GM19395 (cell line): ENCODE results near the gene CACNG4.

ENCODE experiments used
- ATAC-seq: cut with Tn5 transposase; IDR thresholded peaks from one replicate; pipeline ENCODE4 v1.9.1; 2021; ENCODE audit warnings: mild to moderate bottlenecking, moderate library complexity; ENCODE audit not compliant: unreplicated experiment

CACNG4 gene

GRCh38 chr17:66963909-66964771 is at the start of gene CACNG4:
CACNG4 (plus strand) TSS chr17:66964707; CDS start chr17:66964912, 205 bp downstream.
- no peak for ATAC-seq

- ATAC-seq = no peak
These were observed 49.3 kb upstream of the CACNG4 start for GRCh38 chr17:66915204-66915611.

DNA sequence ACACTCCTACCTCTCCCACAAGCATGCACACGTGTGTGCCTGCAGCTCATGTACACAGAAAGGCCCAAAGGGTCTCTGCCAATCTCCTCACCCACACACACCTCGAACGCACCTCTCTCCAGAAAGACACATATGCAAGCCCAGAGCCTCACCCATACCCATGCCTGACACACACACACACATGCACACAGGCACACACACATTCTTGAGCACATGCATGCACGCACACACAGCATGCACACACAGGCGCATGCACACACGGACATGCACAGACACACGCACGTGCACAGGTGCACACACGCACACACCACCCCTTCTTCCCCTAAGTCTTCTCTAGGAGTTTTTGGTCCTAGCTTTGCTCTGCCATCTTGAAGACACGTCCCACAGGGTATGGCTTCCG is 48.7 kb upstream of the CACNG4 start:
- no peak for ATAC-seq

GRCh38 chr17:66916946-66917345 is 47.6 kb upstream of the CACNG4 start:
- no peak for ATAC-seq

GRCh38 chr17:66918896-66919295 is 45.6 kb upstream of the CACNG4 start:
- no peak for ATAC-seq

- ATAC-seq = no peak
These were observed 44.1 kb upstream of the CACNG4 start for GRCh38 chr17:66920435-66920834.

- ATAC-seq = no peak
These were observed 43.6 kb upstream of the CACNG4 start for GRCh38 chr17:66920950-66921349.

GRCh38 chr17:66923886-66924285 is 40.6 kb upstream of the CACNG4 start:
- no peak for ATAC-seq

GRCh38 chr17:66925811-66926500 is 38.6 kb upstream of the CACNG4 start:
- ATAC-seq = no peak

- ATAC-seq = no peak
These were observed 35.6 kb upstream of the CACNG4 start for GRCh38 chr17:66928949-66929348.

- no peak for ATAC-seq
These were observed 34.9 kb upstream of the CACNG4 start for GRCh38 chr17:66929591-66929990.

DNA sequence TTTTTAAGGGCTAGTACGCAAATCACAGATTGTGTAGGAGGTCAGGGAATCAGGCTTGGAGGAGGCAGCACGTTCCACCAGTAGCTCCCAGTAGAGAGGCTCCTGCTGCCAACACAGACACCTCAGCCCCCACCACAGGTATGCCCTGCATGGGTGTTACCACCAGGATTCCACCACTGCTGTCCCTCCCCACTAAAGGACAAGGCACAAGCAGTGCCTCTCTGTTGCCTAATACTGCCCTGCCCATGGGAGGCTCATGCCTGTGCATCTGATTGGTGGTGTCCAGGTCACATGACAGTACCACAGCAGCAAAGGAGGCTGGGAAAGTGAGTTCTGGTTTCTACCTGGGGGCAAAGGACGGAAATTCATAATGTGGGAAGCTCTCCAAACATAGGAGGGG is 33.6 kb upstream of the CACNG4 start:
- ATAC-seq = no peak

DNA sequence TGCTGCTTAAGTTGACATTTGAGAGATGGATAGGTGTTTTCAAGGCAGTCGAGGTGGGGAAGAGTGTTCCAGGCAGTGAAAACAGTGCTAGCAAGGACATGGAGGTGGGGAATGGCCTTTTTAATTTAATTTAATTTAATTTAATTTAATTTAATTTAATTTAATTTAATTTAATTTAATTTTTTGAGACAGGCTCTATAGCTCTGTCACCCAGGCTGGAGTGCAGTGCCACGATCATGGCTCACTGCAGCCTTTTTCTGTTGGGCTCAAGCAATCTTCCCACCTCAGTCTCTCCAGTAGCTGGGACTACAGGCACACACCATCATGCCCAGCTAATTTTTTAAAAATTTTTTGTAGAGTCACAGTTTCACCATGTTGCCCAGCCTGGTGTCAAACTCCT is 32.2 kb upstream of the CACNG4 start:
- no peak for ATAC-seq

DNA sequence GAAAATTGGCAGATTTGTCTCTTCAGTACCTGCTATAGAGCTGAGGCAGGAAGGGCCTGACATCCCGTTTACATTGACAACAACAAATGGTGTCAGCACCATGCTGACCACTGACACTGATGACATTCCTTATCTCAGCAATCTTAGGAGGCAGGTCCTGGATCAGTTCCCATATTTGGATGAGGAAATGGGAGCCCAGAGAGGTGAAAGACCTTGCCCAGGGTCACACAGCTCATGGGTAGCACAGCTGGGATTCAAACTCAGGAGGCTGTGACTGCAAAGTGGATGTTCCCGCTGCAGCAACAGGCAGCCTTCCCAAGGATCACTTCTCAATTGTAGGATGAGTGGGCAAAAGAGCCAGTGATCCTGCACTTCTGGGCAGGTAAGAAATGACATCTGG is 30.5 kb upstream of the CACNG4 start:
- no peak for ATAC-seq

DNA sequence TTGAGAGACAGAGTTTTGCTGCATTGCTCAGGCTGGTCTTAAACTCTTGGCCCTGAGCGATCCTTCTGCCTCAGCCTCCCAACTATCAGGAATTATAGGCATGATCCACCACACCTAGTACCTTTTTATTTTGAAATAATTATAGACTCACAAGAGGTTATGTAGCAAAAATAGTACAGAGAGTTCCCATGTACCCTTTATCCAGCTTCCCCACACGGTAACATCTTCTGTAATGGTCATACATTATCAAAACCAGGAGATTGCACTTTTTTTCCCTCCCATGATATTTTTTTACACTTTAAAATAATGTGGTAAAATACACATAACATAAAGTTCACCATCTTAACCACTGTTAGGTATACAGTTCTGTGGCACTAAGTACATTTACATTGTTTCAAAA is 28.8 kb upstream of the CACNG4 start:
- no peak for ATAC-seq

DNA sequence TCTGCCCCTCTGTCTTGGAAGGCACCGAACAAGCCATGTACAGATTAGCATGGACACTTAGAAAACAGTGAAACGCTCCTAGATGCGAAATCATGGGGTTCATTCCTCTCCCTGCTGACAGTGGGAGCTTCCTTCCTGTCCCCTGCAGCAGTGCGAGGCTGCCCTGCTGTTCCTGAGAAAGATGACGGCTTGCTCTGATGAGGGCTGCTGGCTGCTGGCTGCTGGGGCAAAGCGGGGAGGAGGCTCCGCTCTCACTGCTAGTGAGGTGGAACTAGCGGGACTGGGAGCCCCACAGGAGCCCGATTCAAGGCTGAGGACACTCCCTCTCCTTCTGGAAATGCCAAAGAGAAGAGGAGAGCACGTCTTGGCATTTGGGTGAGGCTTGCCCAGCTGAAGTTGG is 25.9 kb upstream of the CACNG4 start:
- ATAC-seq = no peak

- no peak for ATAC-seq
These were observed 24.9 kb upstream of the CACNG4 start for GRCh38 chr17:66939461-66940114.

DNA sequence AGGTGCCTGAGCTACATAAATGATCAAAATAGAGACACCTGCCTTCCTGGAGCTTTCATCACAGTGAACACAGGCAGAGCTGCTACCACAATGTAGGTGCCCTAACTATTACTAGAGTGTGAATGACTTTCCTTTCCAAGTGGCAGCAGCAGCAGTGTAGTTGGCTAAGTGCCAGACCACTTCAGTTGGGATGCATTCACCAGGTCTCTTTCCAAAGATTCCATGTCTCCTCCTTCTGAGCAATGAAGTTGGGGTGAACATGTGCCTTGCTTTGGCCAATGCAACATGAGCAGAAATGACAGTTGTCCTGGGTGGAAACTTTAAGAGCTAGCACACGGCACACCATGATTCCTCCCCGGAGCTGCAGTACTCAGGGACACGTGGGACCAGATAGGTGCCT is 23.3 kb upstream of the CACNG4 start:
- ATAC-seq = no peak

DNA sequence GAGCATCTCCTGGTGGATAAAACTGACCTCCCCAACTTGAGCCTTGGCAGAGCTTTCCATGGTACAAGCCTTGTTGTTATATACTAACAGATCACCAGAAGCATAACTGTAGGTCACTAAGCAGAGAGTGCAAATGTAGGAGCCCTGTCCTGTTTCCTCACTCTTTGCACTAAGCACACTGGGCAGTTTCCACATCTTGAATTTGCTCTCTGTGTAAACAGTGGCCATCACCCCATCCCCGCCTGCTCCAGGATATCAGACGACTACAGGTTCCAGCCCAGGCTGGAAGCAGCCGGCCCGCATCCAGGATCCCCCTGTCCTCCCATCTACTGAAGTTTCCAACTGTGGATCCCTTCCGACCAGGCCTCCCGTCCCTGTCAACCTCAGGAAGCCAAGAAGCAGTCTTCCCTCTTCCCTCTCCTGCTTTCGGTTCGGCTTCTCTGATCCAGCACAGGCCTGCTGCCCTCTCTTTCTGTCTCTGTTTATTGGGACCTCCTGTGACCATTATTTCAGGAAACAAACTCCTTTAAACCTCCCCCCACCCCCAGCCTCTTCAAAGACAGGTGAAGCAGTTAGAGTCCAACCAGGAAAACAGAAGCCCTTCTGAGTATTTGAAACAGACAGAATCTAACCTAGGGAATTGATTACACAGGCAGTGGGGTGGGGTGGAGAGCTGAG is 22.6 kb upstream of the CACNG4 start:
- no peak for ATAC-seq

DNA sequence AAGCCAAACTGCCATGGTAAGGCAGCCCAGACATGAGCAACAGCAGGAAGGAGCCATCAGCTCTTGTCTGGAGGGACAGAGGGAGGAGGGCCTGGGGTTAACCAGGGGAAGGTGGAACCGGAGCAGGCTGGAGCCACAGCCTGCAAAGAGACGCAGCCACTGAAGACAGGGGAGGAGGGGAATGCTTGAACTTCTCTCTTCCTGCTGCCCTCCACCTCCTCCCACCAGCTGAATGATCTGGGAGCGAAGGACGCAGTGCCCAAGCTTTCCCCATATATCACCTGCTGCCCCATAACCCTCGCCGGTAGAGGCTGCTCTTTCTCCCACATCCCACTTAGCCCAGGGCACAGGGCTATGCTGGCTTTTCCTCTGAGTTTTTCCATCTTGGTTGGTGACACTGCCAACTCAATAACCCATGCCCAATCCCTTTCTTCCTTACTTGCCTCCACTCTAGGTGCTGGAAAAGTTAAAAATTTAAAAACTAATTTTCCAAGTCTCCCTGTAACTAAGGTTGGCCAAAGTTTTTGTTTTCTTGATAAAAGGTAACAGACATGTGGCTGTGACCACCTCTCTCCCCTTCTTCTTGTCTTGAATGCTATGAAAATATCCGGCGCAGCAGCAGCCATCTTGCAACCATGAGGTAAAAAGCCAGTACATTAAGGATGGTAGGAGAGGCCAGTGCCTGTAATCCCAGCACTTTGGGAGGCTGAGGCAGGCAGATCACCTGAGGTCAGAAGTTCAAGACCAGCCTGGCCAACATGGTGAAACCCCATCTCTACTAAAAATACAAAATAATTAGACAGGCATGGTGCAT is 21.8 kb upstream of the CACNG4 start:
- ATAC-seq = no peak
